Body of pancreas (tissue), 4 donors: ENCODE data around the gene RFT1.
"Not testable (repeated sequence)": the region's sequence is repeated elsewhere in the genome, so short reads cannot be mapped to it uniquely, and the experiment has no call there.

Source experiments
- CTCF ChIP-seq, 7 experiments: fragments of 450-650 bp in 4 of 7; fragments of 200-600 bp in 3 of 7; sonication (generic) in 3 of 7; IDR thresholded peaks; one replicate each; pipeline ENCODE4 v1.5.1; 2016 to 2019; ENCODE audit warnings: antibody characterized with exemption in 7 of 7
- POLR2A ChIP-seq, 3 donors: fragments of 450-650 bp; IDR thresholded peaks; one replicate each; pipeline ENCODE4 v1.6.1; 2016; ENCODE audit warnings: antibody characterized with exemption in 3 of 3, mild to moderate bottlenecking in 2 of 3

- not testable (repeated sequence) for TF ChIP-seq CTCF, POLR2A (IDR thresholded peaks at IDR 0.05)
Observed at GRCh38 chr3:53151086-53151438, 20.8 kb upstream of the RFT1 start.
